ENCODE measurements around the gene PCBP3. TPM values are rescaled to one million over a fixed set of nuclear protein-coding genes. Genes with fewer than 3 reads are reported as not detected.
"Not testable (repeated sequence)": the region's sequence is repeated elsewhere in the genome, so short reads cannot be mapped to it uniquely, and the experiment has no call there.

PCBP3 gene
- total RNA-seq, 1 donor from 2014 or later = 3.8 TPM

GRCh38 chr21:45847870-45848269 is 204.3 kb downstream of the PCBP3 start:
- Histone ChIP-seq H3K9me3 (no peaks in the 10 kb centered on the region), H3K4me3 (no peak overlapping the region), H3K36me3 (no peaks in the 10 kb centered on the region), H3K27me3 (no peaks in the 10 kb centered on the region), H3K4me1 (no peaks in the 10 kb centered on the region), H3K27ac (no peak overlapping the region)
- ATAC-seq (no peak), DNase-seq (no peak)
- intact Hi-C loops (cut with DNase I) = no loop called here
- TF ChIP-seq, protein P1, sequence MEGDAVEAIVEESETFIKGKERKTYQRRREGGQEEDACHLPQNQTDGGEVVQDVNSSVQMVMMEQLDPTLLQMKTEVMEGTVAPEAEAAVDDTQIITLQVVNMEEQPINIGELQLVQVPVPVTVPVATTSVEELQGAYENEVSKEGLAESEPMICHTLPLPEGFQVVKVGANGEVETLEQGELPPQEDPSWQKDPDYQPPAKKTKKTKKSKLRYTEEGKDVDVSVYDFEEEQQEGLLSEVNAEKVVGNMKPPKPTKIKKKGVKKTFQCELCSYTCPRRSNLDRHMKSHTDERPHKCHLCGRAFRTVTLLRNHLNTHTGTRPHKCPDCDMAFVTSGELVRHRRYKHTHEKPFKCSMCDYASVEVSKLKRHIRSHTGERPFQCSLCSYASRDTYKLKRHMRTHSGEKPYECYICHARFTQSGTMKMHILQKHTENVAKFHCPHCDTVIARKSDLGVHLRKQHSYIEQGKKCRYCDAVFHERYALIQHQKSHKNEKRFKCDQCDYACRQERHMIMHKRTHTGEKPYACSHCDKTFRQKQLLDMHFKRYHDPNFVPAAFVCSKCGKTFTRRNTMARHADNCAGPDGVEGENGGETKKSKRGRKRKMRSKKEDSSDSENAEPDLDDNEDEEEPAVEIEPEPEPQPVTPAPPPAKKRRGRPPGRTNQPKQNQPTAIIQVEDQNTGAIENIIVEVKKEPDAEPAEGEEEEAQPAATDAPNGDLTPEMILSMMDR (IDR thresholded peaks at IDR 0.05) = no peak

DNA sequence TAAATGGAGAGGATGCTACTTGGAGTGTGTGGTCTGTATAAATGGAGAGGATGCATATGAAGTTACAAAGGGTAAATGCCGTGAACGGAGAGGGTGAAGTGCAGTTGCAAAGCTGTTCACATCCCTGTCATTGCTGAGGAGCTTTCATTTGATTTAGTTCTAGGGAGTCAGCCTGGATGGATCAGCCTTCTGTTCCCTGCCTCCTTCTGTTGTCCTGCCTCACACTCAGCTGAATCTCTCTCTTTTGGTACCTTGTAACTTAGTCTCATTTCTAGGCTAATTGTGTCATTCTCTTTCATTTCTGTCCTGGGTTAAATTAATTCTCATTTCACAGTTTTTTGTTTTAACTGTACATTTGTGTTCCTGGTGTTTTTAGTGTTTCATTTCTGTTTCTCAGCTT is 204.8 kb downstream of the PCBP3 start:
- Histone ChIP-seq H3K4me1 (no peaks in the 10 kb centered on the region), H3K9me3 (no peaks in the 10 kb centered on the region), H3K27ac (no peak overlapping the region), H3K4me3 (no peak overlapping the region), H3K27me3 (no peaks in the 10 kb centered on the region), H3K36me3 (no peaks in the 10 kb centered on the region)
- TF ChIP-seq, protein P1 (IDR thresholded peaks at IDR 0.05) = no peak
- intact Hi-C loops (cut with DNase I) = no loop called here
- ATAC-seq = no peak
- no peak for DNase-seq

- Histone ChIP-seq H3K27me3 (no peaks in the 10 kb centered on the region), H3K4me3 (no peak overlapping the region), H3K27ac (no peak overlapping the region), H3K4me1 (no peaks in the 10 kb centered on the region), H3K9me3 (no peaks in the 10 kb centered on the region), H3K36me3 (no peaks in the 10 kb centered on the region)
- ATAC-seq (no peak), DNase-seq (no peak)
- intact Hi-C loops (cut with DNase I) = no loop called here
- TF ChIP-seq, protein P1 (IDR thresholded peaks at IDR 0.05) = no peak
These were observed 205.3 kb downstream of the PCBP3 start for GRCh38 chr21:45848805-45849204.

DNA sequence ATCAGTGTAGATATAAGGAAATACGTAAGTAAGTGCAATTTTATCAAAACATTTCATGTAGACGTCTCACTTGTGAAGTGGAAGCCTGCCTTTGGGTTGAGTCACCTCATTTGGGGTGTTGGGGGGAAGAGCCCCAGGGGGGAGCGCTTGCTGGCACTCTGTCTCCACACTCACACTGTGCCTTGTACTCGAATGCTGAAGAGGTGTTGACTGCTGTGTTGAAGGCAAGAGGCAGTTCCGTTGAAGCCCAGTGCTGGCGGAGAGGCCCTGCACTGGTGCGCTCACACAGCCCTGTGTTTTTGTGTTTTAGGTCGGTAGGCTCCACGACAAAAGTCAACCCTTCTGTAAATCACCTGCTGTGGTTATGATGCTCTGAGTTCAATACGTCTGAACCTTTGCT is 206.1 kb downstream of the PCBP3 start:
- Histone ChIP-seq H3K36me3 (no peaks in the 10 kb centered on the region), H3K4me1 (no peaks in the 10 kb centered on the region), H3K4me3 (no peak overlapping the region), H3K27me3 (no peaks in the 10 kb centered on the region), H3K27ac (no peak overlapping the region), H3K9me3 (no peaks in the 10 kb centered on the region)
- DNase-seq (no peak), ATAC-seq (no peak)
- TF ChIP-seq, protein P1 (IDR thresholded peaks at IDR 0.05) = no peak
- intact Hi-C loops (cut with DNase I) = no loop called here

DNA sequence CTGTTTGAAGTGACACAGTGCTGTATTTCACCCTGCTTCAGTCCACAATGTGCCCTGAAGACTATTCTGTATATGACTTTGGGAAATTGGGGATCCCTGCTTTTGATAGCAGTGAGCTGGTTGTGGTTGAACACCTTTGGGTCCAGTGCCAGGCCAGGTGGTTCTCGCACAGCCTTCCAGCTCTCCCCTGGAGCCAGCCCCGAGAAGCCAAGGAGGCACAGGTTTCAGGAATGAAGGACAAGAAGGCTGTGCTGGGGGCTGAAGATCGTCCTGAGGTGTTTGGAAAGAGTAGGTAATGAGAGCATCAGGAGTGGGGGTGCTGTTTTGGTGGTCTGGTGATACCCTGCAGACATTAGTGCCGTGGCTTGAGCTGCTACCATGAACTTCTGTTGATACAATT is 206.7 kb downstream of the PCBP3 start:
- H3K27ac ChIP-seq = no peak overlapping the region
- no peak for ATAC-seq
- no peak overlapping the region for H3K4me3 ChIP-seq
- no peaks in the 10 kb centered on the region for H3K9me3 ChIP-seq
- TF ChIP-seq, protein P1 (IDR thresholded peaks at IDR 0.05) = no peak
- DNase-seq = no peak
- H3K4me1 ChIP-seq = no peaks in the 10 kb centered on the region
- H3K27me3 ChIP-seq = no peaks in the 10 kb centered on the region
- H3K36me3 ChIP-seq = no peaks in the 10 kb centered on the region
- intact Hi-C loops (cut with DNase I) = no loop called here

DNA sequence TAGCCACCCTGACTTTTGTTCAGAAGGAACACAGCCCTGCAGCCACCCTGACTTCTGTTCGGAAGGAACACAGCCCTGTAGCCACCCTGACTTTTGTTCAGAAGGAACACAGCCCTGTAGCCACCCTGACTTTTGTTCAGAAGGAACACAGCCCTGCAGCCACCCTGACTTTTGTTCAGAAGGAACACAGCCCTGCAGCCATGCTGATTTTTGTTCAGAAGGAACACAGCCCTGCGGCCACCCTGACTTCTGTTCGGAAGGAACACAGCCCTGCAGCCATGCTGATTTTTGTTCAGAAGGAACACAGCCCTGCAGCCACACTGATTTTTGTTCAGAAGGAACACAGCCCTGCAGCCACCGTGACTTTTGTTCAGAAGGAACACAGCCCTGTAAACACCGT is 208.9 kb downstream of the PCBP3 start:
- H3K36me3 ChIP-seq; H3K9me3 ChIP-seq; H3K4me1 ChIP-seq; H3K27me3 ChIP-seq; H3K4me3 ChIP-seq; ATAC-seq; DNase-seq; H3K27ac ChIP-seq; intact Hi-C loops (cut with DNase I): not testable (repeated sequence)
